HEK293 (cell line): ENCODE data around the gene OR10J4.
"Not testable (repeated sequence)": the region's sequence is repeated elsewhere in the genome, so short reads cannot be mapped to it uniquely, and the experiment has no call there.

Source experiments
- CTCF ChIA-PET: fragments of 350-600 bp; formaldehyde crosslinking; extraction: SDS; loops from one replicate; lab custom pipeline; 2021; ENCODE audit warnings: antibody characterized with exemption; lab: Yijun Ruan, JAX
- POLR2A ChIA-PET: fragments of 300-600 bp; formaldehyde crosslinking; extraction: SDS; loops from one replicate; lab custom pipeline; 2020; ENCODE audit warnings: antibody characterized with exemption, inconsistent platforms; lab: Yijun Ruan, JAX
- H3K27ac ChIP-seq: fragments of 200-500 bp; sonication (Bioruptor generic); 2 replicates; pipeline ENCODE4 v1.5.1; 2014; ENCODE audit warnings: low read depth, low read length, control low read depth, inconsistent platforms; ENCODE audit errors: extremely low read depth
- H3K36me3 ChIP-seq, 2 experiments: fragments of 200-500 bp in 1 of 2; sonication (Bioruptor generic) in 1 of 2; 1 replicate in 1 of 2; 2 replicates in 1 of 2; pipeline ENCODE4 v1.5.1; 2014 to 2017; ENCODE audit warnings: inconsistent platforms in 2 of 2, low read length in 2 of 2; ENCODE audit not compliant: control insufficient read depth in 2 of 2, insufficient read depth in 1 of 2
- H3K4me1 ChIP-seq: fragments of 200-500 bp; sonication (Bioruptor generic); 2 replicates; pipeline ENCODE4 v1.5.1; 2014; ENCODE audit warnings: mild to moderate bottlenecking, low read length, inconsistent platforms; ENCODE audit not compliant: control insufficient read depth, insufficient read depth
- H3K4me3 ChIP-seq: 2 replicates; pipeline ENCODE4 v1.5.1; 2011; ENCODE audit warnings: low read depth, mild to moderate bottlenecking, control low read depth, low read length, moderate library complexity
- H3K9me3 ChIP-seq: fragments of 200-500 bp; sonication (Bioruptor generic); 2 replicates; pipeline ENCODE4 v1.5.1; 2014; ENCODE audit warnings: low read depth, low read length, inconsistent platforms; ENCODE audit not compliant: control insufficient read depth, insufficient read depth
- GLI4 ChIP-seq: fragments of 450-650 bp; formaldehyde crosslinking; IDR thresholded peaks from 2 replicates; pipeline ENCODE4 v1.5.1; 2016; ENCODE audit warnings: missing biosample characterization, missing genetic modification characterization
- IKZF3 ChIP-seq: fragments of 450-650 bp; IDR thresholded peaks from 2 replicates; pipeline ENCODE4 v1.5.0; 2018; ENCODE audit warnings: missing biosample characterization, mild to moderate bottlenecking, missing genetic modification characterization, moderate library complexity
- MEIS1 ChIP-seq: sonication (generic); formaldehyde crosslinking; IDR thresholded peaks from 2 replicates; pipeline ENCODE4 v1.8.1; 2022; ENCODE audit warnings: missing genetic modification reagents, mild to moderate bottlenecking, borderline replicate concordance
- SCRT2 ChIP-seq: fragments of 450-650 bp; formaldehyde crosslinking; IDR thresholded peaks from 2 replicates; pipeline ENCODE4 v1.5.1; 2016; ENCODE audit warnings: missing biosample characterization, missing genetic modification characterization
- ZBTB48 ChIP-seq: fragments of 450-650 bp; formaldehyde crosslinking; IDR thresholded peaks from 2 replicates; pipeline ENCODE4 v1.5.1; 2016; ENCODE audit warnings: missing biosample characterization, missing genetic modification characterization
- ZFP41 ChIP-seq: fragments of 450-650 bp; formaldehyde crosslinking; IDR thresholded peaks from 2 replicates; pipeline ENCODE4 v1.5.1; 2016; ENCODE audit warnings: missing biosample characterization, missing genetic modification characterization, borderline replicate concordance
- ZNF138 ChIP-seq: fragments of 450-650 bp; formaldehyde crosslinking; IDR thresholded peaks from 2 replicates; pipeline ENCODE4 v1.5.1; 2016; ENCODE audit warnings: missing biosample characterization, missing genetic modification characterization, borderline replicate concordance
- ZNF221 ChIP-seq: fragments of 450-650 bp; formaldehyde crosslinking; IDR thresholded peaks from 2 replicates; pipeline ENCODE4 v1.5.1; 2017; ENCODE audit warnings: missing biosample characterization, missing genetic modification characterization, borderline replicate concordance
- ZNF354C ChIP-seq: fragments of 450-650 bp; formaldehyde crosslinking; IDR thresholded peaks from 2 replicates; pipeline ENCODE4 v1.5.1; 2016; ENCODE audit warnings: missing biosample characterization, missing genetic modification characterization, low read depth, borderline replicate concordance
- ZNF521 ChIP-seq: fragments of 450-650 bp; formaldehyde crosslinking; IDR thresholded peaks from 2 replicates; pipeline ENCODE4 v1.5.1; 2017; ENCODE audit warnings: missing biosample characterization, mild to moderate bottlenecking, missing genetic modification characterization
- ZNF558 ChIP-seq: fragments of 450-650 bp; formaldehyde crosslinking; IDR thresholded peaks from 2 replicates; pipeline ENCODE4 v1.5.1; 2016; ENCODE audit warnings: missing biosample characterization, missing genetic modification characterization
- ZNF623 ChIP-seq: fragments of 450-650 bp; formaldehyde crosslinking; IDR thresholded peaks from 2 replicates; pipeline ENCODE4 v1.5.1; 2016; ENCODE audit warnings: missing biosample characterization, missing genetic modification characterization
- ZNF664 ChIP-seq: fragments of 450-650 bp; formaldehyde crosslinking; IDR thresholded peaks from 2 replicates; pipeline ENCODE4 v1.5.1; 2016; ENCODE audit warnings: missing biosample characterization, missing genetic modification characterization
- ZNF677 ChIP-seq: fragments of 450-650 bp; IDR thresholded peaks from 2 replicates; pipeline ENCODE4 v1.5.0; 2018; ENCODE audit warnings: missing biosample characterization, mild to moderate bottlenecking, missing genetic modification characterization, moderate library complexity
- ZNF777 ChIP-seq: fragments of 450-650 bp; formaldehyde crosslinking; IDR thresholded peaks from 2 replicates; pipeline ENCODE4 v1.5.1; 2017; ENCODE audit warnings: missing biosample characterization, missing genetic modification characterization, borderline replicate concordance
- ZNF843 ChIP-seq: fragments of 450-650 bp; formaldehyde crosslinking; IDR thresholded peaks from 2 replicates; pipeline ENCODE4 v1.5.1; 2016; ENCODE audit warnings: missing biosample characterization, missing genetic modification characterization
- ZSCAN16 ChIP-seq: fragments of 450-650 bp; formaldehyde crosslinking; IDR thresholded peaks from 2 replicates; pipeline ENCODE4 v1.5.1; 2016; ENCODE audit warnings: missing biosample characterization, missing genetic modification characterization
- TF ChIP-seq, protein P1 (sequence below): fragments of 450-650 bp; formaldehyde crosslinking; IDR thresholded peaks from 2 replicates; pipeline ENCODE4 v1.5.1; 2016; ENCODE audit warnings: missing biosample characterization, missing genetic modification characterization
- TF ChIP-seq, protein P2 (sequence below): fragments of 450-650 bp; formaldehyde crosslinking; IDR thresholded peaks from 2 replicates; pipeline ENCODE4 v1.5.1; 2016; ENCODE audit warnings: missing biosample characterization, missing genetic modification characterization

OR10J4 gene

DNA sequence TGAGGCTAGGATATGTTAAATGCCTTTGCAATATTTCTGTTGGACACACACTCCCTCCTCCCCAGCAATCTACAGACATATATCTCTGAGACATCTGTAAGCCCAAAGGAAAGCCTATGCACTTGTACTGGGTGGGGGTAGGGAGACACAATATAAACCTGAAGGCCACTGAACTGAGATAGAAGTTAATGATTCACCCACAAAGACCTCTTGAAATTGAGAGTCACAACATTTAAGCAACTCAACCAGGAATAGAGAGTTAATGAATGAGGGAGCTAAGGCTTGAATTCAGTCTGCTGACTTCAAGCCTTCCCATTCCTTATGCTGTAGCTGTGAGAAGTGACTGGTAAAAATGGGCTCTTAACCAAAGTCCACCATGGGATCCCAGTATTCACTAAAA is 12.5 kb downstream of the OR10J4 start:
- H3K27ac ChIP-seq, result no peak overlapping the region
- ChIA-PET CTCF (no interaction called here), POLR2A (no interaction called here)
- H3K4me3 ChIP-seq, result no peak overlapping the region
- H3K36me3 ChIP-seq, result no peaks in the 10 kb centered on the region
- H3K9me3 ChIP-seq, result no peaks in the 10 kb centered on the region
- TF ChIP-seq ZNF138 (tag by site-specific recombination), result no peak
- no peak for TF ChIP-seq ZNF221
- no peak for TF ChIP-seq SCRT2 (tag by site-specific recombination)
- H3K4me1 ChIP-seq, result no peaks in the 10 kb centered on the region

DNA sequence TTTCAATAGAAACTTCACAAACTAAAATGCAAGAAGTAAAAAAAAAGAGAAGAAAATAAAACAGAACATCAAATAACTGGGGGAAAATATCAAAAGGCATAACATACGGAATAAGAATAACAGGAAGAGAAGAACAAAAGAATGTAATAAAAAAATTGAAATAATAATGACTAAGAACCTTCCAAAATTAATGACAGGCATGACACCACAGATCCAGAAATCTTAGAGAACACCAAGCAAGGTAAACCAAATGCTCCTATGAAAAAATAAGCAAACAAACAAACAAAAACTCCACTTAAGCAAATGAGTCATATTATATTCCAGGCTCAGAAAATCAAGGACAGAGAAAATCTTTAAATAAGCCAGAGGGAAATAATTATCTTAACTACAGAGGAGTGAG is 16.2 kb downstream of the OR10J4 start:
- Histone ChIP-seq H3K27ac (no peak overlapping the region), H3K36me3 (no peaks in the 10 kb centered on the region), H3K4me3 (no peak overlapping the region), H3K4me1 (no peaks in the 10 kb centered on the region), H3K9me3 (no peaks in the 10 kb centered on the region)
- TF ChIP-seq ZNF623 (no peak), ZFP41 (tag by site-specific recombination) (no peak), ZNF558 (tag by site-specific recombination) (peak; percentile 88)
- ChIA-PET CTCF (interaction anchor here (0.7 kb wide), 1 partner anchor 73 kb away, joined by 3 read pairs; no protein-coding TSS in a partner anchor), POLR2A (no interaction called here)

DNA sequence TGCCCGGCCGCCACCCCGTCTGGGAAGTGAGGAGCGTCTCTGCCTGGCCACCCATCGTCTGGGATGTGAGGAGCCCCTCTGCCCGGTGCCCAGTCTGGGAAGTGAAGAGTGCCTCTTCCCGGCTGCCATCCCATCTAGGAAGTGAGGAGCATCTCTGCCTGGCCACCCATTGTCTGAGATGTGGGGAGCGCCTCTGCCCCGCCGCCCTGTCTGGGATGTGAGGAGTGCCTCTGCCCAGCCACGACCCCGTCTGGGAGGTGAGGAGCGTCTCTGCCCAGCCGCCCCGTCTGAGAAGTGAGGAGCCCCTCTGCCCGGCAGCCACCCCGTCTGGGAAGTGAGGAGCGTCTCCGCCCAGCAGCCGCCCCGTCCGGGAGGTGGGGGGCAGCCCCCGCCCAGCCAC is 17.6 kb downstream of the OR10J4 start:
- H3K9me3 ChIP-seq, CTCF ChIA-PET, H3K36me3 ChIP-seq, H3K4me3 ChIP-seq, H3K4me1 ChIP-seq, POLR2A ChIA-PET, H3K27ac ChIP-seq: not testable (repeated sequence)

DNA sequence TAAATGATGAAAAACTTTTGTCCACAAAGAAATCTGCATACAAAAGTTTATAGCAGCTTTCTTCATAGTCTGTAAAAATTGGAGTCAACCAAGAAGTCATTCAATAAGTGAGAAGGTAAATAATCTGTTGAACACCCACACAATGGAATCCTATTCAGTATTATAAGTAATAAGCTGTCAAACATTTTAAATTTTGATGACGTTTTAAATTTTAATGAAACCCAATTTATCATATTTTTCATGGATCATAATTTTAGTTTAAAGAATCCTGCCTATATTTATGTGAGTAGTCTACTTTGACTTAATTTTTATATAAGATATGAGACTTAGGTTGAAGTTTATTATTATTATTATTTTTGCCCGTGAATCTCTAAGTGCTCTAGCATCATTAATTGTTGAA is 27.5 kb downstream of the OR10J4 start:
- ChIA-PET CTCF (interaction anchor here (0.7 kb wide), 1 partner anchor 89 kb away, joined by 6 read pairs; no protein-coding TSS in a partner anchor), POLR2A (no interaction called here)
- Histone ChIP-seq H3K9me3 (no peaks in the 10 kb centered on the region), H3K4me1 (no peaks in the 10 kb centered on the region), H3K4me3 (no peak overlapping the region), H3K27ac (no peak overlapping the region), H3K36me3 (no peaks in the 10 kb centered on the region)
- TF ChIP-seq ZNF558 (tag by site-specific recombination) (no peak), ZSCAN16 (tag by site-specific recombination) (no peak), ZNF521 (tag by site-specific recombination) (no peak), ZNF677 (tag by site-specific recombination) (no peak), ZNF843 (tag by site-specific recombination) (no peak)
- TF ChIP-seq, protein P1, sequence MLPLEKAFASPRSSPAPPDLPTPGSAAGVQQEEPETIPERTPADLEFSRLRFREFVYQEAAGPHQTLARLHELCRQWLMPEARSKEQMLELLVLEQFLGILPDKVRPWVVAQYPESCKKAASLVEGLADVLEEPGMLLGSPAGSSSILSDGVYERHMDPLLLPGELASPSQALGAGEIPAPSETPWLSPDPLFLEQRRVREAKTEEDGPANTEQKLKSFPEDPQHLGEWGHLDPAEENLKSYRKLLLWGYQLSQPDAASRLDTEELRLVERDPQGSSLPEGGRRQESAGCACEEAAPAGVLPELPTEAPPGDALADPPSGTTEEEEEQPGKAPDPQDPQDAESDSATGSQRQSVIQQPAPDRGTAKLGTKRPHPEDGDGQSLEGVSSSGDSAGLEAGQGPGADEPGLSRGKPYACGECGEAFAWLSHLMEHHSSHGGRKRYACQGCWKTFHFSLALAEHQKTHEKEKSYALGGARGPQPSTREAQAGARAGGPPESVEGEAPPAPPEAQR, result no peak

DNA sequence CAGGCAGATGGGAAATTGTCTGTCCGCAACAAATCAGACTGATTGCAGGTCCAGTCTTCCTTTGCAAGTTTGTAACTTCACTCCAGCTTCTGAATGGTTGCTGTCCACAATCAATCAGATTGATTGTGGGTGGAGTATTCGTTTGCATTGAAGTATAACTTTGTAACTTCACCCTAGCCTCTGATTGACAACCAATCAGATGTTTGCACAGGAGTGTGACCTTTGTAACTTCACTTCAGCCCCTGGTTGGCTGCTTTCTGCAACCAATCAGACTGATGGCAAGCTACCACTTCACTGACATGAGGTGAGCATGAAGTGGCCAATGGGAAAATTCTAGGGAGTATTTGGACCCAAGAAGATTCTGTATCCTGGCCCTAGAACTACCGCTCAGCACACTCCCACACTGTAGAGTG is 33.2 kb downstream of the OR10J4 start:
- TF ChIP-seq ZBTB48 (tag by site-specific recombination) (no peak), ZNF777 (tag by site-specific recombination) (no peak), MEIS1 (CRISPR knock-in tag) (no peak), ZNF623 (no peak), ZNF354C (tag by site-specific recombination) (no peak), IKZF3 (tag by site-specific recombination) (no peak), ZNF664 (tag by site-specific recombination) (no peak), GLI4 (tag by site-specific recombination) (no peak)
- TF ChIP-seq, protein P2, sequence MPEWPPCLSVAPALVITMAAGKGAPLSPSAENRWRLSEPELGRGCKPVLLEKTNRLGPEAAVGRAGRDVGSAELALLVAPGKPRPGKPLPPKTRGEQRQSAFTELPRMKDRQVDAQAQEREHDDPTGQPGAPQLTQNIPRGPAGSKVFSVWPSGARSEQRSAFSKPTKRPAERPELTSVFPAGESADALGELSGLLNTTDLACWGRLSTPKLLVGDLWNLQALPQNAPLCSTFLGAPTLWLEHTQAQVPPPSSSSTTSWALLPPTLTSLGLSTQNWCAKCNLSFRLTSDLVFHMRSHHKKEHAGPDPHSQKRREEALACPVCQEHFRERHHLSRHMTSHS (tag by site-specific recombination), result no peak
- TF ChIP-seq, all 188 proteins: peak for 0
- H3K36me3 ChIP-seq, result no peaks in the 10 kb centered on the region
- POLR2A ChIA-PET, result no interaction called here
- H3K4me1 ChIP-seq, result no peaks in the 10 kb centered on the region
- H3K4me3 ChIP-seq, result no peak overlapping the region
- CTCF ChIA-PET, result no interaction called here
- no peak overlapping the region for H3K27ac ChIP-seq
- no peaks in the 10 kb centered on the region for H3K9me3 ChIP-seq
